ENCODE data around the gene PCSK6.

- TF ChIP-seq CTCF (IDR thresholded peaks at IDR 0.05; ENCODE audit: low read depth, low read length, poor library complexity, severe bottlenecking) = no peak
- TF ChIP-seq EZH2phosphoT487 (IDR thresholded peaks at IDR 0.05; ENCODE audit: borderline replicate concordance, low read length) = no peak
Observed at GRCh38 chr15:101504373-101504772, 14.9 kb upstream of the PCSK6 start.
